Astrocyte of the spinal cord (primary cell): ENCODE measurements around the gene DVL3.
"Not testable (repeated sequence)": the region's sequence is repeated elsewhere in the genome, so short reads cannot be mapped to it uniquely, and the experiment has no call there.

Source experiments
- DNase-seq: peaks from one replicate; pipeline ENCODE4 v3.0.0; 2011; ENCODE audit warnings: low read depth, low spot score
- H3K4me3 ChIP-seq: 2 replicates; pipeline ENCODE4 v1.5.1; 2011; ENCODE audit warnings: low read depth, mild to moderate bottlenecking, low read length, moderate library complexity
- in situ Hi-C: cut with HindIII; loops from 2 replicates; pipeline ENCODE4 v1.10.0; 2017; ENCODE audit warnings: low sequenced_read_pairs
- TF ChIP-seq, protein P1 (sequence below): IDR thresholded peaks from 2 replicates; pipeline ENCODE4 v1.5.1; 2012; ENCODE audit warnings: low read depth, mild to moderate bottlenecking, low read length, inconsistent platforms

DVL3 gene

GRCh38 chr3:184149770-184150169 lies 5.4 kb upstream of the DVL3 start:
- TF ChIP-seq, protein P1, sequence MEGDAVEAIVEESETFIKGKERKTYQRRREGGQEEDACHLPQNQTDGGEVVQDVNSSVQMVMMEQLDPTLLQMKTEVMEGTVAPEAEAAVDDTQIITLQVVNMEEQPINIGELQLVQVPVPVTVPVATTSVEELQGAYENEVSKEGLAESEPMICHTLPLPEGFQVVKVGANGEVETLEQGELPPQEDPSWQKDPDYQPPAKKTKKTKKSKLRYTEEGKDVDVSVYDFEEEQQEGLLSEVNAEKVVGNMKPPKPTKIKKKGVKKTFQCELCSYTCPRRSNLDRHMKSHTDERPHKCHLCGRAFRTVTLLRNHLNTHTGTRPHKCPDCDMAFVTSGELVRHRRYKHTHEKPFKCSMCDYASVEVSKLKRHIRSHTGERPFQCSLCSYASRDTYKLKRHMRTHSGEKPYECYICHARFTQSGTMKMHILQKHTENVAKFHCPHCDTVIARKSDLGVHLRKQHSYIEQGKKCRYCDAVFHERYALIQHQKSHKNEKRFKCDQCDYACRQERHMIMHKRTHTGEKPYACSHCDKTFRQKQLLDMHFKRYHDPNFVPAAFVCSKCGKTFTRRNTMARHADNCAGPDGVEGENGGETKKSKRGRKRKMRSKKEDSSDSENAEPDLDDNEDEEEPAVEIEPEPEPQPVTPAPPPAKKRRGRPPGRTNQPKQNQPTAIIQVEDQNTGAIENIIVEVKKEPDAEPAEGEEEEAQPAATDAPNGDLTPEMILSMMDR, result peak; percentile 39
- in situ Hi-C loops, H3K4me3 ChIP-seq: not testable (repeated sequence)
- peak; percentile 28 for DNase-seq

- in situ Hi-C loops, result no loop called here
- H3K4me3 ChIP-seq, result peak overlapping the region; percentile 98
- DNase-seq, result peak; percentile 42
- TF ChIP-seq, protein P1, result no peak
Measured at GRCh38 chr3:184155644-184156521, 706 bp downstream of the DVL3 start.

- TF ChIP-seq, protein P1, result no peak
- H3K4me3 ChIP-seq, result peak overlapping the region; percentile 98
- DNase-seq, result peak; percentile 53
- in situ Hi-C loops, result no loop called here
Measured at GRCh38 chr3:184156522-184156955, 1.4 kb downstream of the DVL3 start.

- no peak for DNase-seq
- H3K4me3 ChIP-seq, result peak overlapping the region; percentile 98
- TF ChIP-seq, protein P1, result no peak
- in situ Hi-C loops, result no loop called here
Measured at GRCh38 chr3:184157206-184157605, 2.0 kb downstream of the DVL3 start.

- no peak overlapping the region for H3K4me3 ChIP-seq
- in situ Hi-C loops, result no loop called here
- DNase-seq, result no peak
- TF ChIP-seq, protein P1, result no peak
Measured at GRCh38 chr3:184158404-184158803, 3.2 kb downstream of the DVL3 start.

GRCh38 chr3:184160456-184160855 lies 5.3 kb downstream of the DVL3 start:
- peak; percentile 61 for DNase-seq
- H3K4me3 ChIP-seq, result no peak overlapping the region
- TF ChIP-seq, protein P1, result no peak
- in situ Hi-C loops, result no loop called here

- in situ Hi-C loops, H3K4me3 ChIP-seq, DNase-seq: not testable (repeated sequence)
Measured at GRCh38 chr3:184162571-184163070, 7.4 kb downstream of the DVL3 start.
